LNCaP clone FGC (cell line): ENCODE measurements around the gene QPCT.
A peak's percentile ranks its signal among the peaks of the same experiment; 100 is the strongest.

Experiments
- DNase-seq: peaks from one replicate; pipeline ENCODE4 v3.0.0-alpha.2; 2011; ENCODE audit warnings: low read depth
- H3K4me3 ChIP-seq: 2 replicates; pipeline ENCODE4 v1.5.1; 2011; ENCODE audit warnings: mild to moderate bottlenecking, low read depth, low read length, control low read depth
- TF ChIP-seq, protein P1 (sequence below): IDR thresholded peaks from 2 replicates; pipeline ENCODE4 v1.5.1; 2012; ENCODE audit warnings: mild to moderate bottlenecking; ENCODE audit not compliant: control insufficient read depth, insufficient read depth; ENCODE audit errors: extremely low read depth

QPCT gene

DNA sequence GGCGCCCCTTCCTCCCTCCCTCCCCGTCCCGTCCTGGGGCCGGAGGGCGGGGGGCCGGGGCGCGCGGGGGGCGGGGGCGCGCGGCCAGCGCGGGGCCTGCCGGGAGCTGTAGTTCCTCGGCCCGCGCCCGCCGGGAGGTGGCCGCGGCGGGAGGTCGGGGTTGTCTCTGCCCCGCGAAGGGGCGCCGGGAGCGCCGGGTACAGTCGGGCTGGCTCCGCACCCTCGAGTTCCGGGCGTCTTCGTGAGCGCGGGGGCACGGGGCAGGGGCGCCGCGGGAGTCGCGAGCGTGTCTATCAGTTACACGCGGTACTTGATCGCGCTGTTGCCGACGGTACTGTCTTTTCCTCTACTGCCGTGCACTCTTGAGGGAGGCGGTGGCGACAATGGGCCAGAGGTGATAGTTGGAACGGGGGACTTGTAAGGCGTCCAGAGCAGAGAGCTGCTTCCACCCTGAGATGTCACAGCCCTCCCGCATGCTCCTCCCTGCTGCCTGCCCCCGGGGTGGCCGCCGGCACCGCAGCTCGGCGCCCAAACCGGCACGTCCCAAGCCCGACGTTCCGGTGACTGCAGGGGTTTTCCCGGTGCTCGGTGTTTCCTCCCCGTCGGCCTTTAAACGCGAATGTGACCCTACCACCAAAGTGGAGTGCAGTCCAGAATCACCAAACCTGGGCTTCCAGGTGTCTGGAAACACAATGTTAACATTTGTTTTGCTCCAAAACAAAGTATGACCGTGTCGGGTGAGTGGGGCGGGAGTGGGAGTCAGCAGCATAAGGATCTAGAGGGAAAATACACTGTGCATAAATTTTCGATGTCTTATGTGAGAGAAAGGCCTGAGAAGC lies 19.4 kb upstream of the QPCT start, which contains the start of gene PRKD3:
PRKD3 (minus strand) TSS at position 48 of the 839 bp plus-strand sequence. CDS start 8,309 bp downstream, outside the sequence.
- TF ChIP-seq, protein P1, sequence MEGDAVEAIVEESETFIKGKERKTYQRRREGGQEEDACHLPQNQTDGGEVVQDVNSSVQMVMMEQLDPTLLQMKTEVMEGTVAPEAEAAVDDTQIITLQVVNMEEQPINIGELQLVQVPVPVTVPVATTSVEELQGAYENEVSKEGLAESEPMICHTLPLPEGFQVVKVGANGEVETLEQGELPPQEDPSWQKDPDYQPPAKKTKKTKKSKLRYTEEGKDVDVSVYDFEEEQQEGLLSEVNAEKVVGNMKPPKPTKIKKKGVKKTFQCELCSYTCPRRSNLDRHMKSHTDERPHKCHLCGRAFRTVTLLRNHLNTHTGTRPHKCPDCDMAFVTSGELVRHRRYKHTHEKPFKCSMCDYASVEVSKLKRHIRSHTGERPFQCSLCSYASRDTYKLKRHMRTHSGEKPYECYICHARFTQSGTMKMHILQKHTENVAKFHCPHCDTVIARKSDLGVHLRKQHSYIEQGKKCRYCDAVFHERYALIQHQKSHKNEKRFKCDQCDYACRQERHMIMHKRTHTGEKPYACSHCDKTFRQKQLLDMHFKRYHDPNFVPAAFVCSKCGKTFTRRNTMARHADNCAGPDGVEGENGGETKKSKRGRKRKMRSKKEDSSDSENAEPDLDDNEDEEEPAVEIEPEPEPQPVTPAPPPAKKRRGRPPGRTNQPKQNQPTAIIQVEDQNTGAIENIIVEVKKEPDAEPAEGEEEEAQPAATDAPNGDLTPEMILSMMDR, result no peak
- DNase-seq, result no peak
- peak within 1 kb of the TSS; percentile 74 for H3K4me3 ChIP-seq

DNA sequence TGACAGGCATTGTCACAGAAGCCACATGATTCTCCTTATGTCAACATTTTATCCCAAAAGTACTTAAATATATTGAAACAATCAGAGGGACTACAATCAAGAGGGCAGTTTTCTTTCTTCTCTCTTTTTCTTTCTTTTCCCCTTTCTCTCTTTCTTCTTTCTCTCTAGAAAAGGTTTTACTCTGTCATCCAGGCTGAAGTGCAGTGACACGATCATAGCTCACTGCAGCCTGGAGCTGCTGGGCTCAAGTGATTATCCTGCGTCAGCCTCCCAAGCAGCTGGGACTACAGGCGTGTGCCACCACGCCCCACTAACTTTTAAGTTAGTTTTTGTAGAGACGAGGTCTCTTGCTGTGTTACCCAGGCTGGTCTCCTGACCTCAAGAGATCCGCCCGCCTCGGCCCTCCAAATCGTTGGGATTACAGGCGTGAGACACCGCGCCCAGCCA lies 18.8 kb upstream of the QPCT start:
- TF ChIP-seq, protein P1, result no peak
- DNase-seq, result no peak
- no peak overlapping the region for H3K4me3 ChIP-seq

- DNase-seq, result no peak
- TF ChIP-seq, protein P1, result no peak
- H3K4me3 ChIP-seq, result no peak overlapping the region
These were observed 18.1 kb upstream of the QPCT start for GRCh38 chr2:37326285-37326684.

GRCh38 chr2:37326866-37327634 lies 17.4 kb upstream of the QPCT start:
- TF ChIP-seq, protein P1, result no peak
- DNase-seq, result no peak
- no peak overlapping the region for H3K4me3 ChIP-seq

GRCh38 chr2:37330681-37331080 lies 13.7 kb upstream of the QPCT start:
- H3K4me3 ChIP-seq, result no peak overlapping the region
- TF ChIP-seq, protein P1, result no peak
- no peak for DNase-seq

DNA sequence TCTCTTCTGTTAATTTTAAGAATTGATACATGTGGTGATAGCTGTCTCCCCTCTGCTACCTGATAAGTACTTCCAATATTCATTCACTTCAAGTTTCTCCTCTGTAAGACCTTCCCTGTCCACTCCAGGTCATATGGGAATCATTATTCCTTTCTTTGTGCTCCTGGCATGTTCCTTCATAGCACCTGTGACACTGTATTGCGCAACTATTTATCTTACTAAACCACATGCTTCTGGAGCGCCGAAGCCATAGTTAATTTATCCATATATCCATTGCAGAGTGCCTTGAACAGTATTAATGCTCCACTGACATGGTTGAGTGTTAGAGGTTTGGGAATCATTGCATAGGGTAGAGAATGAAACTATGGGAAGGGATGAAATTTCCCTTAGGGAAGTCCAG lies 11.9 kb upstream of the QPCT start:
- TF ChIP-seq, protein P1, result no peak
- no peak for DNase-seq
- no peak overlapping the region for H3K4me3 ChIP-seq
